ENCODE results near the gene ROBO2.

ROBO2 gene

GRCh38 chr3:77259694-77260093, 219.8 kb downstream of the ROBO2 start:
- no peak for DNase-seq (ENCODE audit: low read depth in 3 of 3)

GRCh38 chr3:77262361-77262760, 222.5 kb downstream of the ROBO2 start:
- DNase-seq (ENCODE audit: low read depth in 3 of 3), result no peak

GRCh38 chr3:77267589-77267988, 227.7 kb downstream of the ROBO2 start:
- DNase-seq (ENCODE audit: low read depth in 3 of 3), result no peak

GRCh38 chr3:77271306-77271705, 231.4 kb downstream of the ROBO2 start:
- no peak for DNase-seq (ENCODE audit: low read depth in 3 of 3)

- no peak for DNase-seq (ENCODE audit: low read depth in 3 of 3)
These were observed 231.8 kb downstream of the ROBO2 start for GRCh38 chr3:77271711-77272110.

GRCh38 chr3:77279276-77279675, 239.4 kb downstream of the ROBO2 start:
- no peak for DNase-seq (ENCODE audit: low read depth in 3 of 3)

- no peak for DNase-seq (ENCODE audit: low read depth in 3 of 3)
These were observed 241.8 kb downstream of the ROBO2 start for GRCh38 chr3:77281721-77282120.

GRCh38 chr3:77283108-77283507, 243.2 kb downstream of the ROBO2 start:
- no peak for DNase-seq (ENCODE audit: low read depth in 3 of 3)

GRCh38 chr3:77288348-77288747, 248.4 kb downstream of the ROBO2 start:
- DNase-seq (ENCODE audit: low read depth in 3 of 3), result no peak

- no peak for DNase-seq (ENCODE audit: low read depth in 3 of 3)
These were observed 256.6 kb downstream of the ROBO2 start for GRCh38 chr3:77296527-77296926.

GRCh38 chr3:77298417-77298816, 258.5 kb downstream of the ROBO2 start:
- no peak for DNase-seq (ENCODE audit: low read depth in 3 of 3)

- DNase-seq (ENCODE audit: low read depth in 3 of 3), result no peak
These were observed 264.2 kb downstream of the ROBO2 start for GRCh38 chr3:77303955-77304699.

- no peak for DNase-seq (ENCODE audit: low read depth in 3 of 3)
These were observed 264.8 kb downstream of the ROBO2 start for GRCh38 chr3:77304700-77305021.

GRCh38 chr3:77309460-77309859, 269.6 kb downstream of the ROBO2 start:
- no peak for DNase-seq (ENCODE audit: low read depth in 3 of 3)

GRCh38 chr3:77313843-77314242, 273.9 kb downstream of the ROBO2 start:
- no peak for DNase-seq (ENCODE audit: low read depth in 3 of 3)

- no peak for DNase-seq (ENCODE audit: low read depth in 3 of 3)
These were observed 279.8 kb downstream of the ROBO2 start for GRCh38 chr3:77319711-77320110.

GRCh38 chr3:77320514-77320913, 280.6 kb downstream of the ROBO2 start:
- DNase-seq (ENCODE audit: low read depth in 3 of 3), result no peak

- no peak for DNase-seq (ENCODE audit: low read depth in 3 of 3)
These were observed 281.7 kb downstream of the ROBO2 start for GRCh38 chr3:77321646-77322045.

- no peak for DNase-seq (ENCODE audit: low read depth in 3 of 3)
These were observed 283.7 kb downstream of the ROBO2 start for GRCh38 chr3:77323626-77324025.

- no peak for DNase-seq (ENCODE audit: low read depth in 3 of 3)
These were observed 284.2 kb downstream of the ROBO2 start for GRCh38 chr3:77324105-77324504.

- no peak for DNase-seq (ENCODE audit: low read depth in 3 of 3)
These were observed 285.4 kb downstream of the ROBO2 start for GRCh38 chr3:77325280-77325679.

GRCh38 chr3:77325702-77326101, 285.8 kb downstream of the ROBO2 start:
- no peak for DNase-seq (ENCODE audit: low read depth in 3 of 3)

GRCh38 chr3:77326586-77326985, 286.7 kb downstream of the ROBO2 start:
- no peak for DNase-seq (ENCODE audit: low read depth in 3 of 3)

GRCh38 chr3:77328690-77329089, 288.8 kb downstream of the ROBO2 start:
- DNase-seq (ENCODE audit: low read depth in 3 of 3), result no peak

Measured in stimulated activated CD4-positive, alpha-beta T cell treated with anti-CD3 and anti-CD28 coated beads, TNF-alpha, amount 100 ng/mL, for 24 hours (primary cell).